Neural progenitor cell (in vitro differentiated cells): ENCODE data around the gene MCTP2. TPM values are rescaled to one million over a fixed set of nuclear protein-coding genes. Genes with fewer than 3 reads are reported as not detected.
"Not testable (repeated sequence)": the region's sequence is repeated elsewhere in the genome, so short reads cannot be mapped to it uniquely, and the experiment has no call there.

Source experiments
- DNase-seq: peaks from one replicate; pipeline ENCODE4 v3.0.0-alpha.2; 2016; ENCODE audit warnings: low spot score
- H2AFZ ChIP-seq: fragments of 200-600 bp; sonication (generic); replicated peaks from 2 replicates; pipeline ENCODE4 v1.6.1; 2016; ENCODE audit warnings: antibody characterized with exemption
- H3F3A ChIP-seq: fragments of 200-600 bp; sonication (generic); 2 replicates; pipeline ENCODE4 v1.6.1; 2016; ENCODE audit warnings: antibody characterized with exemption, low read depth
- H3K27ac ChIP-seq: fragments of 200-600 bp; sonication (generic); 2 replicates; pipeline ENCODE4 v1.5.1; 2016; ENCODE audit warnings: mild to moderate bottlenecking
- H3K27me3 ChIP-seq: fragments of 200-600 bp; sonication (generic); 2 replicates; pipeline ENCODE4 v1.6.1; 2016; ENCODE audit warnings: mild to moderate bottlenecking, moderate library complexity
- H3K36me3 ChIP-seq: fragments of 200-600 bp; sonication (generic); 2 replicates; pipeline ENCODE4 v1.5.1; 2016
- H3K4me1 ChIP-seq: fragments of 200-600 bp; sonication (generic); 2 replicates; pipeline ENCODE4 v1.6.1; 2016; ENCODE audit warnings: mixed run types
- H3K4me2 ChIP-seq: fragments of 200-600 bp; sonication (generic); 2 replicates; pipeline ENCODE4 v1.6.1; 2016
- H3K4me3 ChIP-seq: fragments of 200-600 bp; sonication (generic); 2 replicates; pipeline ENCODE4 v1.5.1; 2016
- H3K79me2 ChIP-seq: fragments of 200-600 bp; sonication (generic); 2 replicates; pipeline ENCODE4 v1.6.1; 2016; ENCODE audit warnings: low read depth
- H3K9ac ChIP-seq: fragments of 200-600 bp; sonication (generic); 2 replicates; pipeline ENCODE4 v1.6.1; 2016
- H3K9me3 ChIP-seq: fragments of 200-600 bp; sonication (generic); 2 replicates; pipeline ENCODE4 v1.5.1; 2016; ENCODE audit warnings: low read depth
- H4K20me1 ChIP-seq: fragments of 200-600 bp; sonication (generic); 2 replicates; pipeline ENCODE4 v1.6.1; 2016; ENCODE audit warnings: low read depth
- H3K27ac Mint-ChIP-seq: 3 replicates; pipeline ENCODE4 v1.8.0; 2021; ENCODE audit warnings: mixed read lengths
- H3K27me3 Mint-ChIP-seq: 2 replicates; pipeline ENCODE4 v1.8.0; 2022; ENCODE audit warnings: low read depth, mild to moderate bottlenecking, inconsistent platforms, moderate library complexity, mixed read lengths; ENCODE audit not compliant: insufficient read depth
- H3K36me3 Mint-ChIP-seq: 3 replicates; pipeline ENCODE4 v1.8.0; 2021; ENCODE audit warnings: mixed read lengths
- H3K4me1 Mint-ChIP-seq: 3 replicates; pipeline ENCODE4 v1.8.0; 2021; ENCODE audit warnings: mixed read lengths
- H3K4me3 Mint-ChIP-seq: 3 replicates; pipeline ENCODE4 v1.8.0; 2021; ENCODE audit warnings: mild to moderate bottlenecking, moderate library complexity, mixed read lengths
- H3K9me3 Mint-ChIP-seq: 3 replicates; pipeline ENCODE4 v1.8.0; 2020; ENCODE audit warnings: mixed read lengths
- CTCF ChIP-seq: fragments of 200-600 bp; sonication (generic); IDR thresholded peaks from 2 replicates; pipeline ENCODE4 v1.5.1; 2017; ENCODE audit warnings: antibody characterized with exemption, mild to moderate bottlenecking
- EZH2 ChIP-seq: fragments of 200-600 bp; sonication (generic); IDR thresholded peaks from 2 replicates; pipeline ENCODE4 v1.6.1; 2017; ENCODE audit warnings: antibody characterized with exemption, mild to moderate bottlenecking, moderate library complexity
- EZH2phosphoT487 ChIP-seq: fragments of 200-600 bp; sonication (generic); IDR thresholded peaks from 2 replicates; pipeline ENCODE4 v1.6.1; 2017; ENCODE audit warnings: antibody characterized with exemption
- total RNA-seq: library from RNA; depleted of rRNA; stranded (reverse); fragments of >200 nt; gene quantifications from 2 replicates; pipeline ENCODE4 v1.2.3, GENCODE V29; 2015; ENCODE audit warnings: low replicate concordance

Gene MCTP2
- total RNA-seq, 1 donor from 2014 or later: 0.17 TPM

- H3K9ac ChIP-seq: no peak overlapping the region
- H3K4me3 Mint-ChIP-seq: no peak overlapping the region
- H3K27ac ChIP-seq: no peak overlapping the region
- H3K9me3 Mint-ChIP-seq: no peaks in the 10 kb centered on the region
- H3K36me3 ChIP-seq: no peaks in the 10 kb centered on the region
- no peaks in the 10 kb centered on the region for H3K4me1 Mint-ChIP-seq
- H3K4me2 ChIP-seq: no peak overlapping the region
- no peaks in the 10 kb centered on the region for H3K79me2 ChIP-seq
- peaks cover 27% of the 10 kb centered on the region for H3F3A ChIP-seq
- H3K4me1 ChIP-seq: no peaks in the 10 kb centered on the region
- H3K9me3 ChIP-seq: no peaks in the 10 kb centered on the region
- no peak for DNase-seq
- no peak overlapping the region for H3K4me3 ChIP-seq
- no peaks in the 10 kb centered on the region for H3K36me3 Mint-ChIP-seq
- no peak overlapping the region for H2AFZ ChIP-seq
- no peak overlapping the region for H3K27ac Mint-ChIP-seq
- peaks cover 3% of the 10 kb centered on the region for H3K27me3 Mint-ChIP-seq
- H3K27me3 ChIP-seq: no peaks in the 10 kb centered on the region
- TF ChIP-seq CTCF: no peak
- TF ChIP-seq EZH2phosphoT487: no peak
- TF ChIP-seq EZH2: no peak
- no peaks in the 10 kb centered on the region for H4K20me1 ChIP-seq
Measured at GRCh38 chr15:94240480-94240879, 9.1 kb downstream of the MCTP2 start.

- Mint-ChIP-seq H3K4me1 (no peaks in the 10 kb centered on the region), H3K27me3 (no peaks in the 10 kb centered on the region), H3K27ac (no peak overlapping the region), H3K9me3 (no peaks in the 10 kb centered on the region), H3K36me3 (no peaks in the 10 kb centered on the region), H3K4me3 (no peak overlapping the region)
- H3F3A ChIP-seq: peaks cover 31% of the 10 kb centered on the region
- DNase-seq: no peak
- H3K4me1 ChIP-seq: no peaks in the 10 kb centered on the region
- no peak overlapping the region for H3K4me3 ChIP-seq
- H2AFZ ChIP-seq: no peak overlapping the region
- no peak overlapping the region for H3K27ac ChIP-seq
- no peaks in the 10 kb centered on the region for H3K27me3 ChIP-seq
- H3K36me3 ChIP-seq: no peaks in the 10 kb centered on the region
- TF ChIP-seq EZH2phosphoT487 (no peak), CTCF (no peak), EZH2 (no peak)
- H3K9ac ChIP-seq: no peak overlapping the region
- H3K9me3 ChIP-seq: no peaks in the 10 kb centered on the region
- no peaks in the 10 kb centered on the region for H4K20me1 ChIP-seq
- H3K4me2 ChIP-seq: no peak overlapping the region
- no peaks in the 10 kb centered on the region for H3K79me2 ChIP-seq
Measured at GRCh38 chr15:94242257-94242656, 10.9 kb downstream of the MCTP2 start.

- DNase-seq: not testable (repeated sequence)
Measured at GRCh38 chr15:94243003-94243402, 11.6 kb downstream of the MCTP2 start.

GRCh38 chr15:94243418-94243817, 12.1 kb downstream of the MCTP2 start:
- DNase-seq: no peak
- Mint-ChIP-seq H3K36me3 (no peaks in the 10 kb centered on the region), H3K4me3 (no peak overlapping the region), H3K4me1 (no peaks in the 10 kb centered on the region), H3K27me3 (no peaks in the 10 kb centered on the region), H3K27ac (no peak overlapping the region), H3K9me3 (no peaks in the 10 kb centered on the region)
- Histone ChIP-seq H3F3A (peaks cover 31% of the 10 kb centered on the region), H4K20me1 (no peaks in the 10 kb centered on the region), H3K9me3 (no peaks in the 10 kb centered on the region), H3K27me3 (no peaks in the 10 kb centered on the region), H3K4me3 (no peak overlapping the region), H3K79me2 (no peaks in the 10 kb centered on the region), H3K4me1 (no peaks in the 10 kb centered on the region), H3K27ac (no peak overlapping the region), H3K4me2 (no peak overlapping the region), H2AFZ (no peak overlapping the region), H3K36me3 (no peaks in the 10 kb centered on the region), H3K9ac (no peak overlapping the region)
- no peak for TF ChIP-seq EZH2phosphoT487
- TF ChIP-seq CTCF: no peak
- TF ChIP-seq EZH2: no peak

More at GRCh38 chr15:94243003-94243402, 11.6 kb downstream of the MCTP2 start:
- H3F3A ChIP-seq: peaks cover 31% of the 10 kb centered on the region
- not testable (repeated sequence) for H3K4me3 ChIP-seq, H3K36me3 ChIP-seq, H3K27me3 ChIP-seq, H4K20me1 ChIP-seq, H2AFZ ChIP-seq, H3K4me2 ChIP-seq, H3K27ac Mint-ChIP-seq, H3K4me3 Mint-ChIP-seq, H3K36me3 Mint-ChIP-seq, H3K27me3 Mint-ChIP-seq, H3K27ac ChIP-seq, H3K4me1 ChIP-seq, H3K79me2 ChIP-seq, H3K9me3 ChIP-seq, H3K9ac ChIP-seq, H3K9me3 Mint-ChIP-seq, H3K4me1 Mint-ChIP-seq
